Brain microvascular endothelial cell (primary cell): ENCODE data around the gene CFDP1.
A peak's percentile ranks its signal among the peaks of the same experiment; 100 is the strongest.

ENCODE experiments used
- DNase-seq: peaks from one replicate; pipeline ENCODE4 v3.0.0-alpha.2; 2020
- H3K27ac ChIP-seq: fragments of 250-450 bp; sonication (Bioruptor Pico); 2 replicates; pipeline ENCODE4 v1.5.1; 2020; ENCODE audit warnings: mild to moderate bottlenecking, moderate library complexity
- H3K27me3 ChIP-seq: fragments of 250-450 bp; sonication (Bioruptor Pico); replicated peaks from 2 replicates; pipeline ENCODE4 v1.5.1; 2020; ENCODE audit warnings: mild to moderate bottlenecking
- H3K36me3 ChIP-seq: fragments of 250-450 bp; sonication (Bioruptor Pico); replicated peaks from 2 replicates; pipeline ENCODE4 v1.5.1; 2020; ENCODE audit warnings: mild to moderate bottlenecking
- H3K4me3 ChIP-seq: 2 replicates; pipeline ENCODE4 v1.5.1; 2011; ENCODE audit warnings: low read depth, mild to moderate bottlenecking, control low read depth, low read length, moderate library complexity
- CTCF ChIP-seq: IDR thresholded peaks from 2 replicates; pipeline ENCODE4 v1.5.1; 2011; ENCODE audit warnings: low read depth, mild to moderate bottlenecking, moderate library complexity, low read length, control low read depth, inconsistent platforms; ENCODE audit errors: missing control alignments
- in situ Hi-C: cut with HindIII; loops from 2 replicates; pipeline ENCODE4 v1.10.0; 2017; ENCODE audit warnings: low sequenced_read_pairs, low pct_ligation_motif_present

The CFDP1 gene

DNA sequence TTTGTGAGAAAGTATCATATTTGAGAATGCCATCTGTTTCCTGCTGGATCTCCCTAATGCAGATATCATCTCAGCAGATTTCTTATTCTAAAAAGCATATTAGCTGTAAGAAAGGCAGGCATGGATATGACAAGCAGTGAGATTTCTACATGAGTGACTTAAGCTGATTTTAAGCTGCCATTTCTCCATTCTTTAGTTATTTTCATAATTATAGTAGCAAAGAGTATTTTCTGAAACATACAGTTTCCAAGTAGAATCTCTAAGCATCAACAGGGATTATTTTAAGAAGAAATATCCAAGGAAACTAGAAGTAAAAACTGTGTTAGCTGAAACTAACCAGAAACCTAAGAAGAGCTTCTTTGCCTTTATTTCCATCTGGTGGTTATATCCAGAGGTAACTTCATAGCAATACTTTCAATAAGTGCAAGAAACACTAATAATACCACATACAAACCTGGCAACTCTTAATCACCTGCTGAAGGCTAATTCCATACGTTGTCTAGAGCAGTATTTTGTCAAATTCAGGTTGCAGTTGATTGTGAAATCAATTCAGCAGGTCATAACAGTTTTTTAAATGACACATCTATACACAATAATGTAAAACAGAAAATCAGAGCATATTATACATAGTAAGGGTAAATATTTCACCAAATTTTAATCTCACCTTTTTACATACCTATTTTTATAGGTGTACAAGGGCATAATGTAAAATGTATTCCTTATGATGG lies 42.2 kb downstream of the CFDP1 start:
- no peak for DNase-seq
- H3K36me3 ChIP-seq = peaks cover 9% of the 10 kb centered on the region
- in situ Hi-C loops = no loop called here
- no peak overlapping the region for H3K27ac ChIP-seq
- TF ChIP-seq CTCF = no peak
- no peak overlapping the region for H3K4me3 ChIP-seq
- H3K27me3 ChIP-seq = no peaks in the 10 kb centered on the region

GRCh38 chr16:75389096-75389690 lies 44.1 kb downstream of the CFDP1 start:
- Histone ChIP-seq H3K36me3 (peaks cover 6% of the 10 kb centered on the region), H3K4me3 (no peak overlapping the region), H3K27me3 (no peaks in the 10 kb centered on the region), H3K27ac (no peak overlapping the region)
- TF ChIP-seq CTCF = no peak
- no peak for DNase-seq
- in situ Hi-C loops = loop anchor here (5.0 kb wide), 1 partner anchor 82 kb away; no protein-coding TSS in a partner anchor

GRCh38 chr16:75387951-75388350 lies 45.4 kb downstream of the CFDP1 start:
- in situ Hi-C loops = loop anchor here (5.0 kb wide), 1 partner anchor 81 kb away; no protein-coding TSS in a partner anchor
- Histone ChIP-seq H3K27me3 (no peaks in the 10 kb centered on the region), H3K36me3 (peaks cover 4% of the 10 kb centered on the region), H3K4me3 (no peak overlapping the region), H3K27ac (no peak overlapping the region)
- TF ChIP-seq CTCF = no peak
- no peak for DNase-seq

GRCh38 chr16:75385507-75386152 lies 47.7 kb downstream of the CFDP1 start:
- TF ChIP-seq CTCF = peak; percentile 46
- peak; percentile 36 for DNase-seq
- in situ Hi-C loops = loop anchor here (5.0 kb wide), 1 partner anchor 78 kb away; no protein-coding TSS in a partner anchor
- Histone ChIP-seq H3K4me3 (no peak overlapping the region), H3K27me3 (no peaks in the 10 kb centered on the region), H3K27ac (peak overlapping the region; percentile 42), H3K36me3 (no peaks in the 10 kb centered on the region)

DNA sequence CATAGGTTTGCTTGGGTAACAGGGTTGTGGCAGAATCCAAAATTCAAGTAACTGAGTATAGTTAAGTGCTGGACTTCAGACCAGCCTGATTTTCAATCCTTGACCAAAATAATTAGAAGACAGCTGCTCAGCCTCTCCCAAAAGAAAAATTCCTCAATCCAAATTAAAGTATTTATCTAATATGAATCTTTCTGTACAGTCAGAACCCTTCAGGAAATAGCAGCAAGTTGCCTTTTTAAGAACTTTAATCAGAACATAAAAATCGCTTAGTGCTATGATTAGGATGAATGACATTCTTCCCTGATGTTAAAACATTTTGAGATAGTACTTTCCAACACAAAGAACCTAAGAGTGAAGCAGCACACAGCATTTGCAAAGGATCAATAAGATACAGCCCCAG lies 50.2 kb downstream of the CFDP1 start:
- Histone ChIP-seq H3K27me3 (no peaks in the 10 kb centered on the region), H3K27ac (no peak overlapping the region), H3K36me3 (no peaks in the 10 kb centered on the region), H3K4me3 (no peak overlapping the region)
- no peak for TF ChIP-seq CTCF
- no peak for DNase-seq
- in situ Hi-C loops = no loop called here
